Measurements from ENCODE around the gene RREB1. TPM values are rescaled to one million over a fixed set of nuclear protein-coding genes. Genes with fewer than 3 reads are reported as not detected.
A peak's percentile ranks its signal among the peaks of the same experiment; 100 is the strongest.

The RREB1 gene
- polyA plus RNA-seq, 1 experiment, result 2.6 TPM

GRCh38 chr6:7267466-7268091 is 159.8 kb downstream of the RREB1 start:
- no peak overlapping the region for H3K27ac ChIP-seq (ENCODE audit: low read depth, low read length)
- no peaks in the 10 kb centered on the region for H3K27me3 ChIP-seq (ENCODE audit: control insufficient read depth, insufficient read depth, low read length)
- no peak for TF ChIP-seq CTCF (IDR thresholded peaks at IDR 0.05; ENCODE audit: low read depth, low read length)
- no peak overlapping the region for H3K4me3 ChIP-seq (ENCODE audit: low read depth, low read length)
- ChIA-PET CTCF (interaction anchor here (0.7 to 1.3 kb wide), 3 partner anchors 9 to 543 kb away, joined by 3 to 5 read pairs (median 4); no protein-coding TSS in a partner anchor), POLR2A (no interaction called here)
- peak; percentile 79 for DNase-seq (ENCODE audit: low read depth, low spot score)
- H3K9me3 ChIP-seq (ENCODE audit: control insufficient read depth, insufficient read depth, low read length), result peaks cover 4% of the 10 kb centered on the region

GRCh38 chr6:7268362-7268761 is 160.6 kb downstream of the RREB1 start:
- Histone ChIP-seq H3K27ac (ENCODE audit: low read depth, low read length) (no peak overlapping the region), H3K27me3 (ENCODE audit: control insufficient read depth, insufficient read depth, low read length) (no peaks in the 10 kb centered on the region), H3K9me3 (ENCODE audit: control insufficient read depth, insufficient read depth, low read length) (peaks cover 4% of the 10 kb centered on the region), H3K4me3 (ENCODE audit: low read depth, low read length) (no peak overlapping the region)
- ChIA-PET CTCF (interaction anchor here (1.3 kb wide), 1 partner anchor 8 kb away, joined by 5 read pairs; no protein-coding TSS in a partner anchor), POLR2A (no interaction called here)
- DNase-seq (ENCODE audit: low read depth, low spot score), result no peak
- TF ChIP-seq CTCF (IDR thresholded peaks at IDR 0.05; ENCODE audit: low read depth, low read length), result no peak

- Histone ChIP-seq H3K4me3 (ENCODE audit: low read depth, low read length) (no peak overlapping the region), H3K9me3 (ENCODE audit: control insufficient read depth, insufficient read depth, low read length) (peaks cover 4% of the 10 kb centered on the region), H3K27ac (ENCODE audit: low read depth, low read length) (no peak overlapping the region), H3K27me3 (ENCODE audit: control insufficient read depth, insufficient read depth, low read length) (no peaks in the 10 kb centered on the region)
- no peak for TF ChIP-seq CTCF (IDR thresholded peaks at IDR 0.05; ENCODE audit: low read depth, low read length)
- POLR2A ChIA-PET, result no interaction called here
- no peak for DNase-seq (ENCODE audit: low read depth, low spot score)
- CTCF ChIA-PET, result no interaction called here
Measured at GRCh38 chr6:7268816-7269555, 161.2 kb downstream of the RREB1 start.

- peaks cover 4% of the 10 kb centered on the region for H3K9me3 ChIP-seq (ENCODE audit: control insufficient read depth, insufficient read depth, low read length)
- H3K4me3 ChIP-seq (ENCODE audit: low read depth, low read length), result no peak overlapping the region
- ChIA-PET POLR2A (no interaction called here), CTCF (no interaction called here)
- no peak overlapping the region for H3K27ac ChIP-seq (ENCODE audit: low read depth, low read length)
- DNase-seq (ENCODE audit: low read depth, low spot score), result no peak
- no peaks in the 10 kb centered on the region for H3K27me3 ChIP-seq (ENCODE audit: control insufficient read depth, insufficient read depth, low read length)
- no peak for TF ChIP-seq CTCF (IDR thresholded peaks at IDR 0.05; ENCODE audit: low read depth, low read length)
Measured at GRCh38 chr6:7269816-7270215, 162.1 kb downstream of the RREB1 start.
